HG03520 (cell line): ENCODE measurements around the gene PRPF8.

Source experiments
- ATAC-seq: cut with Tn5 transposase; IDR thresholded peaks from one replicate; pipeline ENCODE4 v1.9.1; 2021; ENCODE audit warnings: mild to moderate bottlenecking, moderate library complexity; ENCODE audit not compliant: unreplicated experiment

Gene PRPF8

GRCh38 chr17:1627982-1628855, 56.4 kb downstream of the PRPF8 start, which contains the start of gene SLC43A2:
SLC43A2 (minus strand) TSS chr17:1628834; CDS start chr17:1627874, 960 bp downstream.
- ATAC-seq: peak; percentile 51

- no peak for ATAC-seq
Observed at GRCh38 chr17:1627182-1627981, 57.3 kb downstream of the PRPF8 start.

- no peak for ATAC-seq
Observed at GRCh38 chr17:1626333-1626732, 58.3 kb downstream of the PRPF8 start.

GRCh38 chr17:1625581-1625980, 59.1 kb downstream of the PRPF8 start:
- ATAC-seq: no peak

- no peak for ATAC-seq
Observed at GRCh38 chr17:1625053-1625452, 59.6 kb downstream of the PRPF8 start.

GRCh38 chr17:1624650-1625049, 60.0 kb downstream of the PRPF8 start:
- no peak for ATAC-seq

GRCh38 chr17:1623057-1623630, 61.5 kb downstream of the PRPF8 start:
- no peak for ATAC-seq

GRCh38 chr17:1621273-1621954, 63.3 kb downstream of the PRPF8 start:
- no peak for ATAC-seq

- no peak for ATAC-seq
Observed at GRCh38 chr17:1620486-1620885, 64.2 kb downstream of the PRPF8 start.

- no peak for ATAC-seq
Observed at GRCh38 chr17:1617620-1618174, 67.0 kb downstream of the PRPF8 start.

- ATAC-seq: no peak
Observed at GRCh38 chr17:1616101-1616500, 68.6 kb downstream of the PRPF8 start.

- no peak for ATAC-seq
Observed at GRCh38 chr17:1612400-1612799, 72.3 kb downstream of the PRPF8 start.

- no peak for ATAC-seq
Observed at GRCh38 chr17:1611715-1612114, 73.0 kb downstream of the PRPF8 start.

- ATAC-seq: no peak
Observed at GRCh38 chr17:1608676-1609075, 76.0 kb downstream of the PRPF8 start.

- no peak for ATAC-seq
Observed at GRCh38 chr17:1607971-1608320, 76.7 kb downstream of the PRPF8 start.

- ATAC-seq: no peak
Observed at GRCh38 chr17:1606352-1606985, 78.2 kb downstream of the PRPF8 start.

- ATAC-seq: no peak
Observed at GRCh38 chr17:1605681-1606351, 78.9 kb downstream of the PRPF8 start.

- no peak for ATAC-seq
Observed at GRCh38 chr17:1604831-1605528, 79.7 kb downstream of the PRPF8 start.

GRCh38 chr17:1601571-1601970, 83.1 kb downstream of the PRPF8 start:
- no peak for ATAC-seq
